ENCODE results near the gene NUAK1.

NUAK1 gene

DNA sequence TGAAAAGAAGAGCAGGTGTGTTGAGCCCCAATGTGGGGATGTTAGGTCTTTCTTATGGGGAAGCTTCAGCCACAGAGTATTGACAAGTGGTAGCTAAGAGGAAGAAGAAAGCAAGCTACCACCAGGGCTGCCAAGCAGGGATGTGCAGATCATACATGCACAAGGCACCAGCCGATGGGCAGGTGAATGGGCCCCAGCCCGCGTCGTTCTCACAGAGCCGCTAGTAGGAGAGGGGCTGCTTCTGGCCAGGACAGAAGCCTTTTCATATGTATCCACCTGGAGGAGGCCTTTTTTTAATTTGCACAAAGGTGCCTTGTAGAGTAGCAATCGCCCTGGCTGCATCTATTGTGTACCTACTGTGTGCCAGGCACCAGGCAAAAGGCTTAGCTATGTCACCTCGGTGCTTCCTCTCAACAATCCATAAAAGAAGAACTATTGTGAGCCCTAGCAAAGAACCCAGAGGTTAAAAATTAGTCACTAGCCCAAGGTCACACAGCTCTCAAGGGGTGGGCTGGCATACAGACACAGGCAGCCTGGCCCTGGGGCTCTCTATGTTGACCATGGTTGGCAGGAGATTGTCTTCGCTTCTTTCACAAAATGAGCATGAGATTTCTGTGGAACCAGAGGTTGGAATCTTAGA, 8.2 kb downstream of the NUAK1 start:
- no peak for DNase-seq (ENCODE audit: low read depth in 2 of 2)

DNA sequence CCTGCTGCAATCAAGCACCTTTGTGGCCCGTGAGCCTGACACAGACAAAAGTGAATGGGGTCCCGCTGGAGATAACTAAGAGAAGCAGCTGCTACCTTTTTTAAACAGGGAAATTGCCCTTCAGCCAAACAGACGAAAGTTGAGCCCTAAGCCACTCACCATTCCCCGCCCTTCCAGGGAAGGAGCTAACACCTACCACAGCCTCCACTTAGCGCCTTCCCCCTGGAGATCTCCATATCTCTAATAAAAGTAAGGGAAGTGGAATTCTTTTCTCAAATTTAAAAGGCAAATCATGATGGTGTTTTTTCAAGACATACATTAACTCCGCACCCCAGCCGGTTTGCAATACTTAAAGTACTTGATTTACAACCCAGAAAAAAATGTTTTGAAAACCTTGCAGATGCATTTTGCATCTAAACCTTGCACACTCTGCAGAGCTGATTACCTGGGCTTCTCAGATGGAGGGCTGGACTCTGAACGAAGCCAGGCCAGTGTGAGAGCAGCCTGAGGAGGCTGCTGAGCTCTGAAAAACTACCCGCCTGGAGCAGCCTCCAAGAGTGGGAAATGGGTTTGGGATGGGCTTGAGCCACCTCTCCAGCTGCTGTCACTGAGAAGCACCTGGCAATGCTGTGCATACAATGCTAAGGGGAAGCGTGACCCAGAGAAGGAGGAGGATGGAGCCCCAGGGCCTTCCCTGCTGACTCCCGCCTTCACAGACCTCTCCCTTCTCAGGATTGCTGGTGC, 10.0 kb downstream of the NUAK1 start:
- no peak for DNase-seq (ENCODE audit: low read depth in 2 of 2)

GRCh38 chr12:106127338-106128126, 11.2 kb downstream of the NUAK1 start:
- no peak for DNase-seq (ENCODE audit: low read depth in 2 of 2)

- DNase-seq (ENCODE audit: low read depth in 2 of 2), result no peak
These were observed 12.1 kb downstream of the NUAK1 start for GRCh38 chr12:106126441-106127337.

- no peak for DNase-seq (ENCODE audit: low read depth in 2 of 2)
These were observed 13.2 kb downstream of the NUAK1 start for GRCh38 chr12:106125351-106126095.

- no peak for DNase-seq (ENCODE audit: low read depth in 2 of 2)
These were observed 15.1 kb downstream of the NUAK1 start for GRCh38 chr12:106123551-106124081.

- no peak for DNase-seq (ENCODE audit: low read depth in 2 of 2)
These were observed 15.6 kb downstream of the NUAK1 start for GRCh38 chr12:106123110-106123509.

DNA sequence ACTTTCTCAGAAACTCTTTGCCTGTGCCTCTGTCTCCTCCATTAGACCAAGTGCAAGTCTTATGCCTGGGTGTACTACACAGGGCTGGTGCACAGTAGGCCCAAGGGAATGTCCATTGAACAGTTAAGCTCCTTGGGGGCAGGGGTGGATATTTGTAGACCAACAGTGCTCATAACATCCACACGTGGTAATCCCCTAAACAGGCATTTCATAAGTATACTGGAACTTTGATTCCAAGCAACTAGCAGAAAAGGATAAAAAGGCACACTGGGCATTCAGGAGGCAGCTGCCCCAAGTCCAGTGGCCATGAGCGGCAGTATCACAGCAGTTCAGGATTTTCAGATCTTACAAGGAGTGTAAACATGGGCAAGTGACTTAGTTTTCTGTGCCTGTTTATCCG, 16.8 kb downstream of the NUAK1 start:
- no peak for DNase-seq (ENCODE audit: low read depth in 2 of 2)

GRCh38 chr12:106120519-106121105, 18.1 kb downstream of the NUAK1 start:
- DNase-seq (ENCODE audit: low read depth in 2 of 2), result no peak

DNA sequence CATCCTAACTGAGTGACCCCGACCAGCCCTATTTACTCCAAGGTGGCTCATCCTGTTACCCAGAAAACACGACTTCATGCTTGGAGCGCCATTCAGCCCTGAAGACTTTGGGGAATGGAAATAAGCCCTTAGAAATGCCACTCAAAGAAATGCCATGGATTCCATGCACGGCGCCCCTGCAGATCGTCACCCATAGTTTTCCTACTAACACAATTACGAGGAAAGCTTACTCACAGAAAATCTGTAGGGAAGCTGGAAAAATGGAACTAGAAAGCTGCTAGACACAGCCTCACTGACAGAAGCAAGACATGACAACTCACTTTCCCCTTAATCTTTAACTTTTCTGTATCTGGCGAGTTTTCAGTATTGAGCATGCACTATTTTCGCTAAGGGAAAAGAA, 19.5 kb downstream of the NUAK1 start:
- no peak for DNase-seq (ENCODE audit: low read depth in 2 of 2)

DNA sequence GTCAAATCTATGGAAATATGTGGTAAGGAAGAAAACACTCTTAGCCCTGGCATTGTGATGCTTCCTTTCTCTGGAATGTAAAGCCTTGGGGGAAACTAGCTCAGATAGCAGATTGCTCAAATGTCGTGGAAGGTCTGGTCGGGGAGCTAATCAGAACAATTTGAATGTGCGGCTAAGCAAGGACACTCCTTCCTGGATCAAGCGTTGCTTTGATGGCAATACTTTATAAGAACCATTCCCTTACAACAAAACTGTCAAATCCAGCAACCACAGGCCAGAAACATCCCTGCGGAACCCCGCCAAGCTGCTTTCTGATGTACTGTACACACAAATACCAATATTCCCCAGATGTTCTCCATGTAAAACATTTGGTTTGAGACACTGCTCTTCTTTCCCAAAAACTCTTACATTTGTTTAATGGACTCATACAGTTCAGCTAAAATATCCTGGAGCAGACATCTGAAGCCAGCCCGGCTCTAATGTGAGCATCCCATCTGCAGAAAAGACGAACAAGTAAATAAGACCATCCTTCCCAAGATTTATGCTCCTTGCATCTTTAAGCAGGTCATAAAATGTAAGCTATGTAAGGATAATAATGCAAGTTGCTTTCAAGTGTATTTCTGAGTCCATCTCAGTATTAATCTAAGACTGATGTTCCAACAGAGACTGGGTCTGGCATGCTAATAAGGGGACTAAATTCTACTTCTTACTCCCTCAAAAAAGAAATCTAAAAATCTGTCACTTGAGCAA, 20.2 kb downstream of the NUAK1 start:
- DNase-seq (ENCODE audit: low read depth in 2 of 2), result no peak

- DNase-seq (ENCODE audit: low read depth in 2 of 2), result no peak
These were observed 23.3 kb downstream of the NUAK1 start for GRCh38 chr12:106115440-106115839.

DNA sequence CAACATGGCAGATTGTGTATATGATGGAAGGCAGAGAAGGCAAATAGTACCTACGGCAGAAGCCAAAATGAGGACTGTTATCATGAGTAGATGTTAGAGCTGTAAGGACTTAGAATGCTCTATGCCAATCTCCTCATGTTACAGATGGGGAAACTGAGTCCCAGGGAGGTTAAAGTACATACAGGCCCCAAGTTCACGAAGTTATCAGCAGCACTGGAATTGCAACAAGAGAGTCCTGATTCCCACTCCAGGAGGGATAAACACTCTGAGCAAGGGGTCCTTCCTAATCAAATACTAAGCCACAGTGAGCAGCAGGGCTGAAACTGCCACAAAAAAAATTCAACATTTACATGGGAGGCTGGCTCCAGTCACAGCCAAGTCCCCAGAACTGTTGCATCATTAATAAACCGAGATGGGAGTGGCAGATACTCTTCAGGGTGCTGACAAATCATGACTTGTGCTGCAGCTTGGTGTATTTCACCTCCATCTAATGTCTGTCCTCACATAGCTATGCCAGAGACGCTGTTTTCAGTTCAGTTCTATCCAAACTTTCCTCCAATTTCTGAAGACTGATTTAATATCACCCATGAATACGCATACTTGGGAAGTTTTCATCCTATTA, 24.2 kb downstream of the NUAK1 start:
- DNase-seq (ENCODE audit: low read depth in 2 of 2), result no peak

- DNase-seq (ENCODE audit: low read depth in 2 of 2), result no peak
These were observed 24.8 kb downstream of the NUAK1 start for GRCh38 chr12:106113824-106114446.

DNA sequence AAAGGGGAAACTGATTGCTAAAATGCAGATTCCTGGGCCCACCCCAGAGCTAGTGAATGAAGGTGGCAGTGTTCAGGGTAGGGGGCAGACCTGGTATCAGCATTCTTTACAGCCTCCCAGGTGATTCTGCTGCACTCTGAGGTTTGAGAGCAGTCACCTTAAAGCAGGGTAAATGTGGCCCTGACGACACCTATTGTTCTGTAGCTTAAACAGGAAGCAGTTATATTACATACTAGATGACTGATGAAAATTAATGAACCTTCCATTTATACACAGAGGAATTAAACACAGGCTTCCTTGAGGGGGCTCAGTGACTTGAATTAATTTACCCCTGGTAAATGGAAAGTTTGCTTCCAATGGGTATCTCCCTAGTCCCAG, 25.3 kb downstream of the NUAK1 start:
- DNase-seq (ENCODE audit: low read depth in 2 of 2), result no peak

DNA sequence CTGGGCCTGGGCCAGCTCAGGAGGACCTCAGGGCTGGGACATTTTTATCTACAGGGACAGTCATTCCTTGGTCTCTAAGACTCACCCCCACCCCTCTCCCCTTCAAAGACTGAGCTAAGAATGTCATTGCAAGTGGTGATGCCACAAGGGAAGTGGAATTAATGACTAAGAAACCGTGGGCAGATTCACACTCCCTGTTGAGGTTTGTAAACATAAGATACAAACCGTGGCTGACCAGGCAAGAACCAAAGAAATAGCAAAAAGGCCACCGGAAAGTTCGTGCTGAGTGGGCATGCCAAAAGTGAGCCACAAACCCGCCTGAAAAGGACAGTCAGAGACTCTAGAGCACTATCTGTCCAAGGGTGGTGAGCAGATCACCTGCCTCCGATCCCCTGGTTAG, 25.7 kb downstream of the NUAK1 start:
- no peak for DNase-seq (ENCODE audit: low read depth in 2 of 2)

DNA sequence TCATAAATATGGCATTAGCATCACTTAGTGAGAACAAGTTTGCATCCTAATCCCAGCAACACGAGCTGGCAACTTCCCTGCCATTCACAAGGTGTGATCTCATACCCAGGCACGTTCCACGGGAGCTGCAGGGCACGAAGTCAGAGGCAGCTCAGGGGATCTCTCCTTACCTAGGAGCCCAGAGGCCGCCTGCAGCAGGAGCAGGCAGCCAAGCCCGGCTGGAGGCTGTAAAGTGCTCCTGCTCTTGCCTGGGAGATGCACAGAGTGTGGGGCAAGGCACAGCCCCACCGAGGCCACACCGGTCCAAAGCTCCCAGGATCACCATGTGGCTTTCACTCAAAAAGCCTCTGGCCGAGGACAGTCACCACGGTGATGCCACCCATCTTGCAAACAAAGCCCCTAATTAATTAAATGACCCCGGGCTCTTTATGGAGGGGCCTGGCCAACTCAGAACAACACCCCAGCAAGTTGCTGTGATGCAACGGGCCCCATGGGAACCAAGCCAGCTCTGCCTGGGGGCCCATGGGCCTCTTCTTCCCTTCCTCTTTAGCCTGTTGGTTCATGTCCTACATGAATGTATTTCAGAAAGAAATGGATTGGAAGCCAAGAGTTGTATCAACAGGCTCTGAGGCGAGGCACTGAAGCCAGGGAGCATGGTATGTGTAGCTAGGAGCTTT, 26.5 kb downstream of the NUAK1 start:
- no peak for DNase-seq (ENCODE audit: low read depth in 2 of 2)

DNA sequence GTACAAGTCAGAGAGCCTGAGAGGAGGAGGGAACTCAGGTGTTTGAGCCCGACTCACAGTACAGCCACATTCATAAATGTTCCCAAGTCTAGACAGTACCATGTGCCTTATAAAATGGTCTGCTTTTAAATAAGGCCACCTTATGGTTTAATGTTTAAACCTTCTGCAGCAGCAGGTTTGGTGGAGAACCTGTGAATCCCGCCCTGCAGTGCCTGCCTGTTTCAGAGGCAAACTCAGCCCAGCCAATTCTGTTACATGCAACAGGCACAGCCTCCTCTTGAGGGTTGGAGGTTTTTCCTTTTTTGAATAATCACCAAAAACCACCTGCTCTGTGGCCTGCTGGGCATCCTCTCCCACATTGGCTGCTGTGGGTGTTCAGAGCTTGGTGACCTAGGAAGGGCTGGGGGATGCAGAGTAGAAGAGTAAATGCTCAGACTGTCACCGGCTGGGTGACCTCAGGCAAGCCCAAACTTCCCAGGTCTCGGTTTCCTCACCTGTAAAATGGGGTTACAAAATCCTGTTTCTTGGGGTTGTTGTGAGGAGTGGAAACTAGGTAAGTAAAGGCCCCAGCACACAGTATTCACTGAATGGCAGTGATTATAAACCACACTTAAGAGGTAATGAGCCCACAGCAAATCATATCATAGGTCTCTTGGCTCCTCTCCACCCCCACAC, 28.0 kb downstream of the NUAK1 start:
- no peak for DNase-seq (ENCODE audit: low read depth in 2 of 2)
